ENCODE results near the gene TENM3.
"Not testable (repeated sequence)": the region's sequence is repeated elsewhere in the genome, so short reads cannot be mapped to it uniquely, and the experiment has no call there.

Gene TENM3

GRCh38 chr4:182350041-182350440 is 106.8 kb downstream of the TENM3 start:
- no peak overlapping the region for H3K4me3 ChIP-seq (ENCODE audit: low read length)
- DNase-seq (ENCODE audit: low read depth, low spot score), result no peak

GRCh38 chr4:182351485-182351884 is 108.3 kb downstream of the TENM3 start:
- no peak for DNase-seq (ENCODE audit: low read depth, low spot score)
- H3K4me3 ChIP-seq (ENCODE audit: low read length), result no peak overlapping the region

GRCh38 chr4:182354106-182354505 is 110.9 kb downstream of the TENM3 start:
- no peak overlapping the region for H3K4me3 ChIP-seq (ENCODE audit: low read length)
- no peak for DNase-seq (ENCODE audit: low read depth, low spot score)

- H3K4me3 ChIP-seq (ENCODE audit: low read length), result no peak overlapping the region
- DNase-seq (ENCODE audit: low read depth, low spot score), result no peak
Measured at GRCh38 chr4:182354867-182355266, 111.7 kb downstream of the TENM3 start.

GRCh38 chr4:182367153-182367552 is 124.0 kb downstream of the TENM3 start:
- no peak overlapping the region for H3K4me3 ChIP-seq (ENCODE audit: low read length)

GRCh38 chr4:182369211-182369610 is 126.0 kb downstream of the TENM3 start:
- H3K4me3 ChIP-seq (ENCODE audit: low read length), result no peak overlapping the region
- DNase-seq (ENCODE audit: low read depth, low spot score), result no peak

More at GRCh38 chr4:182367153-182367552, 124.0 kb downstream of the TENM3 start:
- DNase-seq (ENCODE audit: low read depth, low spot score), result no peak

GRCh38 chr4:182370491-182370890 is 127.3 kb downstream of the TENM3 start:
- no peak overlapping the region for H3K4me3 ChIP-seq (ENCODE audit: low read length)
- no peak for DNase-seq (ENCODE audit: low read depth, low spot score)

GRCh38 chr4:182380771-182381181 is 137.6 kb downstream of the TENM3 start:
- no peak for DNase-seq (ENCODE audit: low read depth, low spot score)
- no peak overlapping the region for H3K4me3 ChIP-seq (ENCODE audit: low read length)

- no peak overlapping the region for H3K4me3 ChIP-seq (ENCODE audit: low read length)
- DNase-seq (ENCODE audit: low read depth, low spot score), result no peak
Measured at GRCh38 chr4:182382941-182383340, 139.7 kb downstream of the TENM3 start.

GRCh38 chr4:182384631-182385091 is 141.5 kb downstream of the TENM3 start:
- H3K4me3 ChIP-seq (ENCODE audit: low read length), result no peak overlapping the region
- no peak for DNase-seq (ENCODE audit: low read depth, low spot score)

GRCh38 chr4:182385897-182386296 is 142.7 kb downstream of the TENM3 start:
- no peak for DNase-seq (ENCODE audit: low read depth, low spot score)
- H3K4me3 ChIP-seq (ENCODE audit: low read length), result no peak overlapping the region

- DNase-seq (ENCODE audit: low read depth, low spot score); H3K4me3 ChIP-seq (ENCODE audit: low read length): not testable (repeated sequence)
Measured at GRCh38 chr4:182386576-182386975, 143.4 kb downstream of the TENM3 start.

- no peak overlapping the region for H3K4me3 ChIP-seq (ENCODE audit: low read length)
- DNase-seq (ENCODE audit: low read depth, low spot score), result no peak
Measured at GRCh38 chr4:182391111-182391684, 148.0 kb downstream of the TENM3 start.

- no peak for DNase-seq (ENCODE audit: low read depth, low spot score)
- no peak overlapping the region for H3K4me3 ChIP-seq (ENCODE audit: low read length)
Measured at GRCh38 chr4:182394181-182394580, 151.0 kb downstream of the TENM3 start.

GRCh38 chr4:182400081-182400480 is 156.9 kb downstream of the TENM3 start:
- no peak overlapping the region for H3K4me3 ChIP-seq (ENCODE audit: low read length)
- DNase-seq (ENCODE audit: low read depth, low spot score), result no peak

GRCh38 chr4:182400790-182401189 is 157.6 kb downstream of the TENM3 start:
- DNase-seq (ENCODE audit: low read depth, low spot score), result no peak

GRCh38 chr4:182404376-182404775 is 161.2 kb downstream of the TENM3 start:
- no peak overlapping the region for H3K4me3 ChIP-seq (ENCODE audit: low read length)
- DNase-seq (ENCODE audit: low read depth, low spot score), result no peak

More at GRCh38 chr4:182400790-182401189, 157.6 kb downstream of the TENM3 start:
- no peak overlapping the region for H3K4me3 ChIP-seq (ENCODE audit: low read length)

- no peak overlapping the region for H3K4me3 ChIP-seq (ENCODE audit: low read length)
- no peak for DNase-seq (ENCODE audit: low read depth, low spot score)
Measured at GRCh38 chr4:182405087-182405486, 161.9 kb downstream of the TENM3 start.

GRCh38 chr4:182409271-182409670 is 166.1 kb downstream of the TENM3 start:
- H3K4me3 ChIP-seq (ENCODE audit: low read length), result no peak overlapping the region
- no peak for DNase-seq (ENCODE audit: low read depth, low spot score)

GRCh38 chr4:182411391-182411790 is 168.2 kb downstream of the TENM3 start:
- DNase-seq (ENCODE audit: low read depth, low spot score), result no peak
- H3K4me3 ChIP-seq (ENCODE audit: low read length), result no peak overlapping the region

- DNase-seq (ENCODE audit: low read depth, low spot score), result no peak
Measured at GRCh38 chr4:182413550-182413949, 170.3 kb downstream of the TENM3 start.

More at GRCh38 chr4:182413550-182413949, 170.3 kb downstream of the TENM3 start:
- H3K4me3 ChIP-seq (ENCODE audit: low read length), result no peak overlapping the region
